GM21717 (cell line): Measurements from ENCODE around the gene ITGA1.
"Not testable (repeated sequence)": the region's sequence is repeated elsewhere in the genome, so short reads cannot be mapped to it uniquely, and the experiment has no call there.

Source experiments
- ATAC-seq: cut with Tn5 transposase; IDR thresholded peaks from one replicate; pipeline ENCODE4 v1.9.1; 2021; ENCODE audit warnings: mild to moderate bottlenecking, moderate library complexity; ENCODE audit not compliant: unreplicated experiment

Gene ITGA1

DNA sequence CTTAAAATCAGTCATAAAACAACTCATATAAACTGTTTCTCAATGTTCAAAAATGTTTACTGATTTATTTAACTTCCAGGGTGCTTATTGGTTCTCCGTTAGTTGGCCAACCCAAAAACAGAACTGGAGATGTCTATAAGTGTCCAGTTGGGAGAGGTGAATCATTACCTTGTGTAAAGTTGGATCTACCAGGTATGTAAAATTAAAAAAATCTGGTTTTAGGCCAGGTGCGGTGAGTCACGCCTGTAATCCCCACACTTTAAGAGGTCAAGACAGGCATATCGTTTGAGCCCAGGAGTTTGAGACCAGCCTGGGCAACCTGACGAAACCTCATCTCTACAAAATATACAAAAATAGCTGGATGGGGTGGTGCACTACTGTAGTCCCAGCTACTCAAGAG, 73.7 kb downstream of the ITGA1 start:
- no peak for ATAC-seq

DNA sequence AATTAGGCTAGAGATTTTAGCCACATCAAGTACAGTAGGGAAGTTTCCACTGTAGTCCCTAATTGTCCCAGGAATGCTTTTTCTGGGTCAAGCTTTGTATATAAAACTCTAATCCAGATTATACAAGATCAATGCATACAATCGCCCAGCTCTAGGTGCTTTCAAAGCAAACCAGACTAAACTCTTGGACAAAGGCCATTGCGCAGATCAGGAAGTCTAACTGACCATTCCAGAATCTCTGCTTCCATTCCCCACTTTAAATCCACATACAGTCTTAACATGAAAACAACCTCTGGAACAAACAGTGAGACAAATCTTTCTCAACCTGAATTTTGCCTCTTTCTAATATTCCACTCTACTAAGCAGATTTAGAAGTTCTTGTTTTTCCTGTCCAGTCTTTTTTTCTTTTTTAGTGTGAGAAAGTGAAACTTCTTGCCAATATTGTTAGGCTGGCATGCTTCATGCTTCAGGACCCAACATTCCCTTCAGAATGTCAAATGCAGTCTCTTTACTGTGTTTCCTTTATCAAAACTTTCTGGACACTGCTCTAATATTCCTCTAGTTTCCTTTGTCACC, 76.1 kb downstream of the ITGA1 start:
- ATAC-seq: no peak

DNA sequence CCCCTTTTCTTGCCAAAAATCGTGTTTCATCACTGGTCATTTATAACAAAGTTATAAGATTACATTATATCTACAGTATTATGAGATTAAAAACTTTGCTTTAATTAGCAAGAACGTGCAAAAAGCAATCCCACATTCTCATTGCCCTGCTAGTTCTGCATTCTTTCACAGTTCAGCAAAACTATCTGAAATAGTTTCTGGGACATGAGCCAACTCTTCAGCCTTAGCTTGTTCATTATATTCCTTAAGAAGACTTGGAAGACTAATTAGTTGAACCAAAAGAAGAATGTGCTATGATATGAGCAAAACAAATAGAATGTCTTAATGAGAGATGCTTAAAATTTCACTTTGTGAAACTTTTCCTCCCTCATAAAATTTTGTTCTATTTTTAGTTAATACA, 76.7 kb downstream of the ITGA1 start:
- no peak for ATAC-seq

DNA sequence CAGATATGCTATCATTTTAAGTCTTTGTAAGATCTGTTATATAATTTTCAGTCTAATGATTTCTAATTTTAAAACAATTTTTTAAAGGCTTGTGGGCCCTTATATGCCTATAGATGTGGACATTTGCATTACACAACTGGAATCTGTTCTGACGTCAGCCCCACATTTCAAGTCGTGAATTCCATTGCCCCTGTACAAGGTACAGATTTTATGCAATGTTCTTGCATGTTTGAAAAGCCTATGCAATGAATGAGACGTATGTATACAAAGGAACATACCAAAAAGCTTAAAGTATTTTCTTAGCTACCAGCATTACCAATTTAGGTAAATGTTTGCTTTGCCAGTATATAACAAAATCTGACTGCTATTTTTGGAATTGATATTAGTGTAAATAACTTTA, 77.2 kb downstream of the ITGA1 start:
- no peak for ATAC-seq

DNA sequence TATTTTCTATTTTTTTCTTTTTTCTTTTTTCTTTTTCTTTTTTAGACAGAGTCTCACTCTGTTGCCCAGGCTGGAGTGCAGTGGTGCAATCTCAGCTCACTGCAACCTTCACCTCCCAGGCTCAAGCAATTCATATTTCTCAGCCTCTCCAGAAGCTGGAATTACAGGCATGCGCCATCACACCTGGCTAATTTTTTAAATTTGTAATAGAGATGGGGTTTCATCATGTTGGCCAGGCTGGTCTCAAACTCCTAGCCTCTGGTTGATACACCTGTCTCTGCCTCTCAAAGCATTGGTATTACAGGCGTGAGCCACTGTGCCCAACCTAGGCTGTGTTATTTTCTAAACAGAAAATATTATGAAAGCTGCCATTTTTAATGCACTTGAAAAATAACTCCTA, 78.3 kb downstream of the ITGA1 start:
- ATAC-seq: not testable (repeated sequence)

DNA sequence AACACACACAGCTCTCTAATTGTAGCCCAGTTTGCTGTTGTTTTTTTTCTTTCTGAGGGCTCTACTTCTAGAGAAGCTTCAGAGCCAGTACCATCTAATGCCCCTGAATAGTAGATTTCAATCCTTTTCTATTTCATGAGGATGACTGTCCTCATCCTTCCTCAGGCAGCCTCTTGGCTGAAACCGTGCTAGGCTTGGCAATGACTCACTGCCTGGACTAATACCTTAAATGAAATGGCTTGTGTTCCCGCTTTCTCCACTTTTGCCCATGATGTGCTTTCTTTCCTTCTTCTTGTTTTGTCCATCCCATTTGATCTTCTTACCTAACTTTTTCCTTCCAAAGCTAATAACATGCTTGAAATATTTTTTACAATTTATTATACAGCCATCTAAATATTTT, 80.1 kb downstream of the ITGA1 start:
- ATAC-seq: no peak

DNA sequence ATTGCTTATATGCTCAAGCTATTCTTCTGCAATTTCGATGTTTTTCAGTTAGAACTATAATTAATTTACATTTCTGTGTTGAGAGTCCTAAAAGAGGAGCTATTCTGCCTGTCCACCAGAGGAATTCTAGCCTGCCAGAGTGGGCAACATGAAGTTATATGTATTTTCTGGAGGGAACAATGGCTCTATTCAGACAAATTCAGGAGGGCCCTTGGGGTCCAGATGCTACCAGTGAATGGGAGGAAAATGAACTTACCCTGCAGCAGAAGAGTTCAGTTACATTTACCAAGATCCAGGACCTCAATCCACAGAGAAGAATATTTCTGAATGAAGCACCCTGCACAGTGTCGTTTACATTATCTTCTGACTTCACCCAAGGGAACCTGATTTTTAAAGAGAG, 80.7 kb downstream of the ITGA1 start:
- no peak for ATAC-seq

DNA sequence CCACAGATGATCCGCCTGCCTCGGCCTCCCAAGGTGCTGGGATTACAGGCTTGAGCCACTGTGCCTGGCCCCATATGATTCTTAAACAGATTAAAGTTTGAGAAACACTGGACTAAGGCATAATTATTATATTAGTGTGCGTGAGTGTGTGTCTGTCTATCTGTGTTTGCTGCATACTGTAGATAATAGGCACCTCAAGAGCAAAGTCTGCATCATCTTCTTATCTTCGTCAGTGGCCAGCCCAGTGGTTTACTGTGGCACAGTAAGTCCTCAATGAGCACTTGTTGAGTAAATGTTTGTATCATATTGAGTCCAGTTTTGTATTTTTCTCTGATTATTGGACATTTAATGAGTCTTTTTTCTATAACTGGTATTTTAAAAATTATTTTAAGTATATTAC, 81.7 kb downstream of the ITGA1 start:
- no peak for ATAC-seq

DNA sequence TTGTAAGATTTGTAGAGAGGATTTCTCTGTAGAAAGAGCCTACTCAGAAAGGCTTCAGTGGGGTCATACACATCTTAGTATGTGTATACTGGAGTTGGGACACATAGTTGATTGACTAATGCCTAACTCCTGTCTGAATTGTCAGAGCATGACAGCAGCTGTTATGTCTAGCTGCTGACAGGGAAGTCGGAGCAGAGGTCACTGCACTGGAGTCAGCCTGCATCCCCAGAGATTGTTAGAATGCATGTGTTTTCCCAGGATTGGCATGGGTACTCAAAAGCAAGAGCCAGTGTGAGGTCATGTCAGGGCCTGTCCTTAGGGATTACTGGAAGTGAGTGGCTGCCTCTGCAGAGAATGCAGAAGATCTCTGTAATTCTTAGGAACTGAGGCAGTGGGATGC, 82.7 kb downstream of the ITGA1 start:
- ATAC-seq: no peak

DNA sequence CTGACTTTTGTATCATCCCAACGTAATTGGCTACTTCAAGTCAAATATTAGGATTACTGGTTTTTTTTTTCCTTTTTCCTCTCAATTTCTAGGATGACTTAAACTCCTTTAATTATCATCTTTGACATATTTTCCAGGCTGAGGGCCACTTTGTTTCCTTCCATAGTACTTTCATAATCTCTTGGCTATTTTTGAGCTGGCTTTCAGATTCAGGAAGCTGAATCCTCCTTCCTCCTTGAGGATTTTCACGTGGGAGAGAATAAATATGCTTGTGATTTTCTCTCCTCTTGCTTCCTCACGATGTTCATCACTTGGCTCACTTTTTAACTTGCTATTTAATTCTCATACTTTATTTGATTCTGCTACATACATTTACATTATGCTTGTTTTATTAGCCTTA, 88.1 kb downstream of the ITGA1 start:
- no peak for ATAC-seq

DNA sequence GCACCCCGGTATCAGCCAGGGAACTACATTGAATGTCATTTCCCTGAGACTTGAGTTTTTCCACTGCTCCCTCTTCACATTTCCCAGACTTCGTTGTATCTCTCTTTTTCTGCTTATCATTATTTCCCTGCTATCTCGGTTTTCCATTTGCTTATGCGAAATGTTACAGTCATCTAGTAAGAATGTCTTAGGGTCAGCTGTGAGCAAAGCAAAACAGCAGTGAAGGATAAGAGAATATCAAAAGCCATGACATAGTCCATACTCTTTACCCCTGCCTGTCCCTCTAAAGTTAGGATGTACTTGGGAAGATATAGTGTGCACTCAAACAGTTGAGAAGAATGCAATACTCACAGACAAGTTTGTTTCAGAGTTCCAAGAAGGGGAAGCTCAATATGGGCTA, 88.7 kb downstream of the ITGA1 start:
- ATAC-seq: no peak

DNA sequence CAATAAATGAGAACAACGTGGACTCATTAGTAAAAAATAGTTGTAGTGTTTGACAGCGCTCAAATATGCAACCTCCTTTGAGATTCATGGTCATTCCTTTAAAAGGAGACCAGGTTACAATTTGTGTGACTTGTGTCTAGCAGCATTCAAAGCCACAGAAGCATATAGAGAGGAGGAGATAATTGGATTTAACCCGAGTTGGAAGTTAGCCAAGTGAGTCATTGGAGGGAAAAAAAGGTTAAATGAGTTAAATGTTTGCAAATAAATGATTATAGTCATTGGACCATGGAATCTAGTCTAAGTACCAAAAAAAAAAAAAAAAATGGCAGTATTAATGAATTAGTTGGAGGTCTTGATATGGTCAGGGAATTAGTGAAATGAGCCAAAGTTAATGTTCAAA, 90.9 kb downstream of the ITGA1 start:
- ATAC-seq: no peak

DNA sequence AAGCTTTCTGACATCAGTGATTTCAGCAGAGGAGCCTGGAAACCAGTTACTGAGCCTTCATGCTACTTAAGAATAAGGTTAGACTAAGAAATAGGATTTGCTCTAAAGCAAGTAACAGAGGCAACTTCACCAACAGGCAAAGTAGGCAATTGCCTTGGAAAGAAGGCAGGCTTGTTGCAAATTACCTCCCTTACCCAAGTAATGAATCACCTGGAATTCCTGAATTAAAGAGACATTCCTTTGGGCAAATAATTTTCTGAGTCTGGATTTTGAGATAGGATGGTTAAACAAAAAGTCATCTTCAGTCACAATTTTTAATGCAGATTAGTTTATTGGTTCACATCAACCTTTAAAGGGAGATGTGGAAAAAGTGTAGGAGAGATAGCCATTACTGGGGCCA, 92.8 kb downstream of the ITGA1 start:
- ATAC-seq: no peak

DNA sequence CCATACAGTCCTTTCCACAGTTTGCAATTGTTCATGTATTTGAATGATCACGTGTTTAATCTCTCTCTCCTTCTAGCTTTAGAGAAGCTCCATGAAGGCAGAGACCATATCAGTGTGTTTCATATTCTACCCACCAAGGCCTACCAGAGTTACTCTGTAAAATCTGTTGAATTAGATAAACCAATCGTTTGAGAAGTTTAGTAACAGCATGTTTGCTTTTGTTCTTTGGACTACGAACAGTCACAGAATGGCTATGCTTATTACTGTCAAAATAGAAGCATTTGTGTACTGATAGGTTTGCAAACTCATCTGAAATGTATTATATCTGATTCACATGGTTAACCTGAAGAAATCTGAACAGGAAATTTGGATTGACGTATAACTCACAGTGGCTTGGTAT, 93.8 kb downstream of the ITGA1 start:
- ATAC-seq: no peak

DNA sequence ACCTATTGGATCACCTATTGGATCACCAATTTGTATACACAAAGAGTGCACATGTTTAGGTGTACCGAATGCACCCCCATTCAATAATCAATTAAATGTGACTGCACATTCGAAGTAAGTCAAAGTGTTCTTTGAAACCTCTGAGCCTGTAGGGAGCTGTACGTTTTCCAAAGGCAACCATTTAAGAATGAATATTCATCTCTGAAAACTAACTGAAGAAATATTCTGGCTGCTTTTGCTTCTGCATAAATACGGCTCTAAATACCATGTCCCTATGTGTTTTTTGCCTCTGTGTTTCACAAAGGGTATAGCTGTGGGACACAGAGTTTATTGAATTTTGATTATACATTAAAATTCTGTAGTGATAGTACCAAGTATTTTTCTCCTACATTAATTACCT, 95.4 kb downstream of the ITGA1 start:
- no peak for ATAC-seq

DNA sequence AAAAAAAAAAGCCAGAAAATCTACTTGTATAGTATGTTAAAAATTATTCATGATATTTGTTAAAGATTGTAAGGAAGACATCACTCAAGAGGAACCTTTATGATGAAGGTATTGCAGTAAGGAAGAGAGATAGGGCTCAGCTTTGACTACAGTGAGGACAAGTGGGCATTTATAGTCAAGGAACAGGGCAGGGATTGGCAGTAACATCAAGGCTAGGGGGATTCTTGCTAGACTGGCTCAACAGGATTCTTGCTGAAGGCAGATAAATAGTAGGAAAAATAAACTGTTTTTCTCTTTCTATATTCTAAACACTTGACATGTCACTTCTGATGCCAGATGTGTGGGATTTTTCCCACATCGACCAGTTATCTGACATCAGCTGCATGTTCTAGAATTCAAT, 96.7 kb downstream of the ITGA1 start:
- ATAC-seq: no peak

DNA sequence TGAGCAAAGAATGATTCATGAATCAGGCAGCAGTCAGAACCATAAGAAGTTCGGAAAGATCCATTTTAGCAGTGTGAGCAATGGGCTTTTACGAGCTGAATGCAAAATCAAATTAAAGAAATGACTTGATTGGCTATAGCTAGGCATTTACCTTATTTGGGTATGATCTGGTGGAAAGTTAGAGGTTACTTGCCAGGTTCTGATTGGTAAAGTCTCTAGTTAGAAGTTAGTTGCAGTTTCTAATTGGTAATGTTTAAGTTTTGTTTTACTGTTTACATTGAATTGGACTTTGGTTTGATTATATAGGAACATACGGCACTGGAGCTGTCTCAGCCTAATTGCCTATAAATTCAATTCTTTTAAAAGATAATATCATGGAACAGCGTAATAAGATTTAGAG, 97.9 kb downstream of the ITGA1 start:
- no peak for ATAC-seq

DNA sequence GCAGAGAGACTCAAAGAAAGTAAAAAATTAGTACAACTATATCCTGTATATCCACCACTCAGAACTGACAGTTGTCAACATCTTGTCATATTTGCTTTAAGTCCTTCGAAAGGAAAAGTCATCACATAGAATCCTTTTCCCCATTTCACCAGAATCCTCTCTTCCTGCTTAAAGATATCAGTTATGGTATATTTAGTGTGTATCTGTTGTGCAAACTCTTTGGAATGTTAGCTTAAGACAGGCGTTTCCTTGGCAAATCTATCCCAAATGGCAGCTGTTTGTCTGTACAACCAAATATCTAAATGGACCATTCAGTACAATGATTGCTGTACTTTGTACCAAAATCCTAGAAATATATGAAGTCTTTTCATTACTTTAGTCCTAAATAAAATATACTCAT, 98.5 kb downstream of the ITGA1 start:
- ATAC-seq: no peak

DNA sequence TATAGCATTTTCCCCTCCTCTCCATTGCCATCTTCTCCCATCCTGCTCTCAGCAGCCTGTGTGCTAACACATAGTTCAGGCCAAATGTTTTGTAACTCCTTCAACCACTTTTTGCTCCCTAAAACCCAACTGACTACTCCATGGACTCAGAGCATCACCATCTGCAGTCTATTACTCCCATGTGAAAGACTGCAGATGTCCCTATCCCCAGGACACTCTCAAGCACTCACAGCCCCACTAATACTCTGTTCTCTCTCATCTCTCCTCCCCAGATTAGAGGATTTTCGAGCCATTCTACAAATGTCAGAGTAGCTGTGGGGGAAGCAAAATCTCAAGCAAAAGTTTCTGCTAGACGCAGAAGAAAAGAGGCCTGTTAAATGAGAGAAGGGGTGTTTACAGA, 99.3 kb downstream of the ITGA1 start:
- ATAC-seq: no peak

DNA sequence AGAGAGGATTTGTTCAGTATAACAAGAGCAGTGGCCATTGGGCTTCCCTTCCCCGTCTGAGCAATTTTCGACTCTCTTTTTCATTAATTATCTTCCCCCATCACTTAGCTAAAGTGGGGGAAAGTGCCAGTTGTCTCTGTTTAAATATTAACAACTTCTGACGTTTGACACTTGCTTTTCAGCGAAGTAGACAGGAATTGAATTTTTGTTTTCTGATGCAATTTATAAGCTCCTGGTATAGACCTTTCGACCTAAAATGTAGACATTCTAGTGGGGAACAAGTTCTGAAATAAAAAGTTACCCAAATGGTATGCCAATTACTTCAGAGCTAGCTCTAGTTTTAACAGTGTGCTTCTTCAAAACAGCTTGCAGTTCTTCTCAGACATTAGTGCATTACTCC, 100.6 kb downstream of the ITGA1 start:
- ATAC-seq: no peak

DNA sequence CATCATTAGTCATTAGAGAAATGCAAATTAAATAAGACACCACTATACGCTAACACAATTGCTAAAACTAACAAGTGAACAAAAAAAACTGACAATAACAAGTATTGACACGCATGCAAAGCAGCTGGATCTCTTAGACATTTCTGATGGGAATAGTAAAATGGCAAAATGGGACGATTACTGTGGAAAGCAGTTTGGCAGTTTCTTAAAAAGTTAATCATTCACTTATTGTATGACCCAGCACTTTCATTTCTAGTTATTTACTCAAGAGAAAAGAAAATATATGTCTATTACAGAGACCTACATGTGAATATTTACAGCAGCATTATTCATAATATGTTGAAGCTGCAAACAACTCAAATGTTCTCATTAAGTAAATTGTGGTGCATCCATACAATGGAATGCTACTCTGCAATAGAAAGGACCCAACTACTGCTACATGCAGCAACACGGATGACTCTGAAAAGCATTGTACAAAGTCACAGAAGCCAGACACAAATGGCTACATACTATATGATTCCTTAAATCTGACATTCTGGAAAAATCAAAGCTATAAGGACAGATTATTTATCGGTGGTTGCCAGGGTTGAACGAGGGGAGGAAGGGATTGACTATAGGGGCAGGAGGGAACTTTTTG, 104.6 kb downstream of the ITGA1 start:
- ATAC-seq: no peak

DNA sequence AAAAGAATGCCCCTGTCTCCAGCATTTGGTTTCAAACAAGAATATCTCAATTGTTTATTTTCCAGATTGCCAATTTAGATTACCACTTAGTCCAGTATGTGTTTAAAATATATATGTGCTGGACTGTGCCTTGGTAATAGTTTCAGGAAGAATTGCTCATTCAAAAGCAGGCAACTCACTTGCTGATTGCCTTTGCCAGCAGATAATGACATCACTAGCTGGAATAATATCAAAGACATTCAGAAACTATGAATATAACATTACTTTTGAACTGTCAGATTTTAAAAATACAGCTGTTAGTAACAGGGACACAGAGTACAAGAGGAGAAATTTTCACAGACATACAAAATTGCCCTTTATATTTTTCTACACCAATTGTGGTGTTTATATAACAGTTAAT, 105.4 kb downstream of the ITGA1 start:
- no peak for ATAC-seq

DNA sequence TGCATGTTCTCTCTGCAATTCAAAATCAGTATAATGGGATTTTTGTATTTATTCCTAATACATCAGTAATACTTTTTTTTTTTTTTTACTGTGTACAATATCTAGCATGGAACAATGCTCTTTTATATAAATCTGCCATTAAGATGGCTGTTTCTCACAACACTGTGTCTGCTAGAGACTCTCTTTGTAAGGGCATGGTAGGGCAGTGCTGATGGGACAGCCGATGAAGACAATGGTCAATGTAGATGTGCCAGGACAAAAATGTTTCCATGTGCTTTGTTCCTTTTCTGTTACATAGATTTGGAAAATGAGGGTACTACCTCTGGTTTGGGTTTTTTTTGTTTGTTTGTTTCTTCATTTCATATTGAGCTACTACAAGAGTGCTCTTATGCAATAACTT, 106.1 kb downstream of the ITGA1 start:
- ATAC-seq: no peak
